Omental fat pad (tissue), 4 donors: ENCODE data around the gene ERCC6. TPM values are rescaled to one million over a fixed set of nuclear protein-coding genes. Genes with fewer than 3 reads are reported as not detected.

Experiments used
- ATAC-seq: fragments of 150-250 bp; one replicate; pipeline ENCODE4 v1.9.1; 2016; ENCODE audit warnings: mild to moderate bottlenecking, moderate library complexity; ENCODE audit not compliant: low FRiP score
- DNase-seq: peaks from one replicate; pipeline ENCODE4 v3.0.0-alpha.2; 2019; ENCODE audit warnings: low spot score
- total RNA-seq, 4 donors: library from RNA; depleted of rRNA; stranded (reverse); fragments of >200 nt; gene quantifications; one replicate each; pipeline ENCODE4 v1.1.0, GENCODE V29; 2016
- TF ChIP-seq, protein P1 (sequence below), 3 donors: fragments of 450-650 bp; IDR thresholded peaks; one replicate each; pipeline ENCODE4 v1.5.1; 2016 to 2017; ENCODE audit warnings: antibody characterized with exemption in 3 of 3, mild to moderate bottlenecking in 3 of 3, moderate library complexity in 2 of 3

The ERCC6 gene
- total RNA-seq, 4 donors from 2014 or later: 11.5 to 16.7 (median 11.8) TPM

DNA sequence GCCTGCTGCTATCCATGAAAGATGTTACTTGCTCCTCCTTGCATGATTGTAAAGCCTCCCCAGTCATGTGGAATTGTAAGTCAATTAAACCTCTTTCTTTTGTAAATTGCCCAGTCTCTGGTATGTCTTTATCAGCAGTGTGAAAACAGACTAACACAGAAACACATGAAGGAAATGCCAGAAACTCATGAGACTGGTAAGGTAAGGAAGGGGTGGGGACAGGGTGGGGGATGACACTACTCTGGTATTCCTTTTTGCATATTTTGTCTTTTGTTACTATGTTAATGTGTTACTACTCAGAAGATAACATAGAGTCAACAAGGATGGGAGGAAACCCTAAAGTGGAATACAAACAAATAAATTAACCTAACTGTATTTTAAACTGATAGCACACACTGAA is 73.2 kb downstream of the ERCC6 start:
- TF ChIP-seq, protein P1, sequence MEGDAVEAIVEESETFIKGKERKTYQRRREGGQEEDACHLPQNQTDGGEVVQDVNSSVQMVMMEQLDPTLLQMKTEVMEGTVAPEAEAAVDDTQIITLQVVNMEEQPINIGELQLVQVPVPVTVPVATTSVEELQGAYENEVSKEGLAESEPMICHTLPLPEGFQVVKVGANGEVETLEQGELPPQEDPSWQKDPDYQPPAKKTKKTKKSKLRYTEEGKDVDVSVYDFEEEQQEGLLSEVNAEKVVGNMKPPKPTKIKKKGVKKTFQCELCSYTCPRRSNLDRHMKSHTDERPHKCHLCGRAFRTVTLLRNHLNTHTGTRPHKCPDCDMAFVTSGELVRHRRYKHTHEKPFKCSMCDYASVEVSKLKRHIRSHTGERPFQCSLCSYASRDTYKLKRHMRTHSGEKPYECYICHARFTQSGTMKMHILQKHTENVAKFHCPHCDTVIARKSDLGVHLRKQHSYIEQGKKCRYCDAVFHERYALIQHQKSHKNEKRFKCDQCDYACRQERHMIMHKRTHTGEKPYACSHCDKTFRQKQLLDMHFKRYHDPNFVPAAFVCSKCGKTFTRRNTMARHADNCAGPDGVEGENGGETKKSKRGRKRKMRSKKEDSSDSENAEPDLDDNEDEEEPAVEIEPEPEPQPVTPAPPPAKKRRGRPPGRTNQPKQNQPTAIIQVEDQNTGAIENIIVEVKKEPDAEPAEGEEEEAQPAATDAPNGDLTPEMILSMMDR (IDR thresholded peaks at IDR 0.05): no peak
- no peak for ATAC-seq
- no peak for DNase-seq

Other genes with a start within 250 kb of the ERCC6 start
- not detected for gene C10orf71, start 240.0 kb downstream of the ERCC6 start, total RNA-seq
- not detected for gene DRGX, start 143.0 kb downstream of the ERCC6 start, total RNA-seq
- not detected for gene SLC18A3, start 71.2 kb upstream of the ERCC6 start, total RNA-seq
- not detected for gene CHAT, start 74.9 kb upstream of the ERCC6 start, total RNA-seq
- gene C10orf53, start 140.5 kb upstream of the ERCC6 start, total RNA-seq: not detected
- 1 to 10 TPM in 1 of 4 donors, under 1 TPM in 1, not detected in 2; 0.65 to 1.2 TPM for gene OGDHL, start 223.2 kb upstream of the ERCC6 start, total RNA-seq